Measurements from ENCODE around the gene KCNK16.

Gene KCNK16

GRCh38 chr6:39335780-39336545 lies 13.5 kb upstream of the KCNK16 start:
- no peak for DNase-seq (ENCODE audit: low read depth in 2 of 2)
- no peak for TF ChIP-seq CTCF (IDR thresholded peaks at IDR 0.05; ENCODE audit: low read depth, low read length)
- H3K4me3 ChIP-seq (replicated peaks in 1 of 2; ENCODE audit: low read depth in 2 of 2, low read length in 2 of 2), result no peak overlapping the region

GRCh38 chr6:39333644-39334438 lies 11.3 kb upstream of the KCNK16 start:
- TF ChIP-seq CTCF (IDR thresholded peaks at IDR 0.05; ENCODE audit: low read depth, low read length), result no peak
- H3K4me3 ChIP-seq (replicated peaks in 1 of 2; ENCODE audit: low read depth in 2 of 2, low read length in 2 of 2), result no peak overlapping the region
- DNase-seq (ENCODE audit: low read depth in 2 of 2), result no peak

- no peak overlapping the region for H3K4me3 ChIP-seq (replicated peaks in 1 of 2; ENCODE audit: low read depth in 2 of 2, low read length in 2 of 2)
- no peak for TF ChIP-seq CTCF (IDR thresholded peaks at IDR 0.05; ENCODE audit: low read depth, low read length)
- no peak for DNase-seq (ENCODE audit: low read depth in 2 of 2)
Observed at GRCh38 chr6:39330476-39330875, 8.0 kb upstream of the KCNK16 start.

GRCh38 chr6:39330057-39330456 lies 7.6 kb upstream of the KCNK16 start:
- H3K4me3 ChIP-seq (replicated peaks in 1 of 2; ENCODE audit: low read depth in 2 of 2, low read length in 2 of 2), result no peak overlapping the region
- TF ChIP-seq CTCF (IDR thresholded peaks at IDR 0.05; ENCODE audit: low read depth, low read length), result no peak
- no peak for DNase-seq (ENCODE audit: low read depth in 2 of 2)

GRCh38 chr6:39328066-39328465 lies 5.6 kb upstream of the KCNK16 start:
- DNase-seq (ENCODE audit: low read depth in 2 of 2), result no peak
- TF ChIP-seq CTCF (IDR thresholded peaks at IDR 0.05; ENCODE audit: low read depth, low read length), result no peak

GRCh38 chr6:39327507-39327906 lies 5.0 kb upstream of the KCNK16 start:
- no peak overlapping the region for H3K4me3 ChIP-seq (replicated peaks in 1 of 2; ENCODE audit: low read depth in 2 of 2, low read length in 2 of 2)
- TF ChIP-seq CTCF (IDR thresholded peaks at IDR 0.05; ENCODE audit: low read depth, low read length), result no peak
- DNase-seq (ENCODE audit: low read depth in 2 of 2), result no peak

More at GRCh38 chr6:39328066-39328465, 5.6 kb upstream of the KCNK16 start:
- no peak overlapping the region for H3K4me3 ChIP-seq (replicated peaks in 1 of 2; ENCODE audit: low read depth in 2 of 2, low read length in 2 of 2)
